ENCODE measurements around the gene ZNF559. TPM values are rescaled to one million over a fixed set of nuclear protein-coding genes. Genes with fewer than 3 reads are reported as not detected.
"Not testable (repeated sequence)": the region's sequence is repeated elsewhere in the genome, so short reads cannot be mapped to it uniquely, and the experiment has no call there.

ZNF559 gene
- polyA plus RNA-seq (2012; ENCODE audit: low read depth, missing spikeins), result 12.2 TPM

DNA sequence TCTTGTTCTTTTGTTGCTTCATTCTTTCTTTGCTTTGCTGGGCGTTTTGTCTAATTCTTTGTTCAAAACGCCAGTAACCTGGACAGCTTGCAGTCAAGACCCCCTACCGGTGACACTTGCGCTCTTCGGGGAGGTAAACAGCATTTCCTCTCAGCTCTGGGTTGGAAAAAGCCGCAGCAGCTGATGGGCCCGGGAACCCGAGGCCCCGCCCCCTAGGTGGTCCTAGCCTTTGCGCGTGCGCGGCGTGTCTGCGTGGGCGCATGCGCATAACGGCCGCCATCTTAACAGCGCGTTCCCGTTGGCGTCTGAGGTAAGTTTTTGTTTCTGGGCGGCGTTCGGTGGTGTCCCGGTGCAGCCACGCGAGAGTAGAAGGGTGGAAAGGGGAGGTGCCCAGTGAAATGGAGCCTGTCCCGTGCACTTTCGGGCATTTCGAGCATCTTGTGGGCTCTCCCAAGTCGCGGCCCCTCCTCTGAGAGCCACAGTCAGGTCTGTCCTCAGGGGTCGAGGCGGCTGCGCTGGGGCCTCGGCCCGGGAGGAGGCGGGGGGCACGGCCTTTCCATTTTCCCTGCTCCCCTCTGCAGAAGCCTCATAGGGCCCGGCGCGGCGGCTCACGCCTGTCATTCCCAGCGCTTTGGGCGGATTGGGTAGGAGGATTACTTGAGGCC lies at the start of gene ZNF559:
Gene ZNF559, plus strand, starts transcription at position 261 of the 665 bp plus-strand sequence. CDS start 14,371 bp downstream, outside the sequence.
- TF ChIP-seq TAF1 (IDR thresholded peaks at IDR 0.05; ENCODE audit: low read depth, low read length) (peak; percentile 66), POU2F2 (IDR thresholded peaks at IDR 0.05; ENCODE audit: low read depth, low read length) (no peak), PAX5 (IDR thresholded peaks at IDR 0.05; ENCODE audit: insufficient read depth, low read length, severe bottlenecking) (no peak), POLR2A (IDR thresholded peaks at IDR 0.05; ENCODE audit: low read depth, low read length) (peak; percentile 73), POLR2AphosphoS5 (IDR thresholded peaks at IDR 0.05; ENCODE audit: low read depth, low read length) (peak; percentile 62; the same call in 1 of the 2 replicates), SPI1 (IDR thresholded peaks at IDR 0.05; ENCODE audit: low read depth, low read length) (0 out of 2 replicates have a peak, but pooled peaks have one; percentile 5)
- DNase-seq (ENCODE audit: insufficient read length, low spot score) (peak; percentile 85), FAIRE-seq (peak; percentile 99)

DNA sequence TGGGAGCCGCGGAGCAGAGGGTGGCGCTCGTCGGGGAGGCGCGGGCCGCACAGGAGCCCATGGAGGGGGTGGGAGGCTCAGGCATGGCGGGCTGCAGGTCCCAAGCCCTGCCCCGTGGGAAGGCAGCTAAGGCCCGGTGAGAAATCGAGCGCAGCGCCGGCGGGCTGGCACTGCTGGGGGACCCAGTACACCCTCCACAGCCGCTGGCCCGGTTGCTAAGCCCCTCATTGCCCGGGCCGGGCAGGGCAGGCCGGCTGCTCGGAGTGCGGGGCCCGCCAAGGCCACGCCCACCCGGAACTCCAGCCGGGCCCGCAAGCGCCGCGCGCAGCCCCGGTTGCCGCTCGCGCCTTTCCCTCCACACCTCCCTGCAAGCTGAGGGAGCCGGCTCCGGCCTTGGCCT lies 40.5 kb upstream of the ZNF559 start:
- DNase-seq (ENCODE audit: insufficient read length, low spot score); FAIRE-seq: not testable (repeated sequence)

GRCh38 chr19:9289231-9289884 lies 34.6 kb upstream of the ZNF559 start:
- FAIRE-seq, result no peak
- TF ChIP-seq TAF1 (IDR thresholded peaks at IDR 0.05; ENCODE audit: low read depth, low read length) (no peak), POLR2A (IDR thresholded peaks at IDR 0.05; ENCODE audit: low read depth, low read length) (no peak), POU2F2 (IDR thresholded peaks at IDR 0.05; ENCODE audit: low read depth, low read length) (no peak), PAX5 (IDR thresholded peaks at IDR 0.05; ENCODE audit: insufficient read depth, low read length, severe bottlenecking) (no peak), POLR2AphosphoS5 (IDR thresholded peaks at IDR 0.05; ENCODE audit: low read depth, low read length) (no peak), SPI1 (IDR thresholded peaks at IDR 0.05; ENCODE audit: low read depth, low read length) (no peak)

GRCh38 chr19:9295411-9295849 lies 28.5 kb upstream of the ZNF559 start:
- FAIRE-seq (no peak), DNase-seq (ENCODE audit: insufficient read length, low spot score) (no peak)
- TF ChIP-seq SPI1 (IDR thresholded peaks at IDR 0.05; ENCODE audit: low read depth, low read length), result no peak
- no peak for TF ChIP-seq POLR2AphosphoS5 (IDR thresholded peaks at IDR 0.05; ENCODE audit: low read depth, low read length)

More at GRCh38 chr19:9289231-9289884, 34.6 kb upstream of the ZNF559 start:
- no peak for DNase-seq (ENCODE audit: insufficient read length, low spot score)

- no peak for FAIRE-seq
- no peak for DNase-seq (ENCODE audit: insufficient read length, low spot score)
- TF ChIP-seq SPI1 (IDR thresholded peaks at IDR 0.05; ENCODE audit: low read depth, low read length) (no peak), POLR2A (IDR thresholded peaks at IDR 0.05; ENCODE audit: low read depth, low read length) (no peak), TAF1 (IDR thresholded peaks at IDR 0.05; ENCODE audit: low read depth, low read length) (no peak), POLR2AphosphoS5 (IDR thresholded peaks at IDR 0.05; ENCODE audit: low read depth, low read length) (no peak)
These were observed 27.6 kb upstream of the ZNF559 start for GRCh38 chr19:9296336-9296735.

DNA sequence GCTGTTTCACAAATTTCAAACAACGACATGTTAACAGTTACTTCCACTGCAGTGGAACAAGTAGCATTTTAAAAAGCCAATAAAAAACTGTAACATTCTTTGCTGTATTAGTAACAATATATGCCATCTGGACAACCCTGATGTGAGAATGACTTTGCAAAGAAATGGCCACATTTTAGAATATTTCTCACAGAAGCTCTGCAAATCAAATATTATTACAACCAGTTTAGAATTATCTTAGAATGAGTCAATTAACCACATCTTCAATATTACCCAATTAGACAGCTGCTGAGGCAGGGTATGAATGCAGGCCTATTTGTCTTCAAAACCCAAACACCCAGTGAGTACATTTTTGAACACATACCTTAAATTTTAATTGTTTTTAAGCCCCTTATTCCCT lies 17.5 kb upstream of the ZNF559 start:
- no peak for FAIRE-seq
- TF ChIP-seq POU2F2 (IDR thresholded peaks at IDR 0.05; ENCODE audit: low read depth, low read length) (no peak), PAX5 (IDR thresholded peaks at IDR 0.05; ENCODE audit: insufficient read depth, low read length, severe bottlenecking) (no peak), POLR2AphosphoS5 (IDR thresholded peaks at IDR 0.05; ENCODE audit: low read depth, low read length) (no peak), POLR2A (IDR thresholded peaks at IDR 0.05; ENCODE audit: low read depth, low read length) (no peak), SPI1 (IDR thresholded peaks at IDR 0.05; ENCODE audit: low read depth, low read length) (no peak), TAF1 (IDR thresholded peaks at IDR 0.05; ENCODE audit: low read depth, low read length) (no peak)

GRCh38 chr19:9308091-9308770 lies 15.7 kb upstream of the ZNF559 start:
- no peak for DNase-seq (ENCODE audit: insufficient read length, low spot score)
- TF ChIP-seq TAF1 (IDR thresholded peaks at IDR 0.05; ENCODE audit: low read depth, low read length), result no peak
- TF ChIP-seq POLR2AphosphoS5 (IDR thresholded peaks at IDR 0.05; ENCODE audit: low read depth, low read length), result no peak
- no peak for TF ChIP-seq POU2F2 (IDR thresholded peaks at IDR 0.05; ENCODE audit: low read depth, low read length)
- TF ChIP-seq SPI1 (IDR thresholded peaks at IDR 0.05; ENCODE audit: low read depth, low read length), result no peak
- no peak for TF ChIP-seq PAX5 (IDR thresholded peaks at IDR 0.05; ENCODE audit: insufficient read depth, low read length, severe bottlenecking)
- no peak for TF ChIP-seq POLR2A (IDR thresholded peaks at IDR 0.05; ENCODE audit: low read depth, low read length)
- no peak for FAIRE-seq

More for the DNA sequence above, 17.5 kb upstream of the ZNF559 start:
- DNase-seq (ENCODE audit: insufficient read length, low spot score), result no peak

DNA sequence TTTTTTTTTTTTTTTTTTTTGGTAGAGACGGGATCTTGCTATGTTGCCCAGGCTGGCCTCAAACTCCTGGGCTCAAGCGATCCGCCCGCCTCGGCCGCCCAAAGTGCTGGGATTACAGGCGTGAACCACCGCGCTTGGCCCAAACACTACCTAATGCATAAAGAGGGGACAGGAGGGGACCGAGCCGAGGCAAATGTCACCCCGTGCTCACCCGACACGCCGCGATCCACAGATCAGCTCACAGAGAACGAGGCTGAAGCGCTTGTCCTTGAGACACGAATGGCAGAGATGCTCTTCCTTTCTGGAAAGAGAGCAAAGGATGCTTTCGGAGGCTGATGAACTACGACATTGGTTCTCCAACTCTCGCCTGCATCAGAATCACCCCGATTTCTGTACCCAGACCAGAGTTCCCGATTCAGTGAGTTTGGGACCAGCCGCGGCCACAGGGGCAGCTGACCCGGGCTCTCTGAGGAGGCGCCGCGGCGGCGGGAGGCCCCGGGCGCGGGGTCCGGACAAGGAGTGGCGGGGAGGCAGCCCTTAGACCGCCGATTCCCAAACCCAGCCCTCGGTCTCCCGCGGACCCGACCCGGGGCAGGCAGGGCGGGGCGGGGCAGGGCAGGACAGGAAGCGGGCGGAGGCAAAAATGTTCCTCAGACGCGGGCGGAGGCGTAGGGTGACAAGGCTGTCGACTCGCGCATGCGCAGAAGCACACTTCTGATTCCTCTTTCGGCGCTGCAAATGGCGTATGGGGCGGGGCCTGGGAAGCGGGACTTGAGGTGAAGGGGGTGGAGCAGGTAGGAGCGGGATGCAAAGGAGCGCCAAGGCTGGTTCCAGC lies 14.6 kb upstream of the ZNF559 start, which contains the start of gene ZNF699:
Gene ZNF699, minus strand, starts transcription at position 700 of the 835 bp plus-strand sequence. CDS start 4,719 bp downstream, outside the sequence.
- DNase-seq (ENCODE audit: insufficient read length, low spot score), result peak; percentile 91
- FAIRE-seq, result peak; percentile 99
- TF ChIP-seq POLR2A (IDR thresholded peaks at IDR 0.05; ENCODE audit: low read depth, low read length), result no peak
- peak; percentile 17; the same call in 1 of the 2 replicates for TF ChIP-seq SPI1 (IDR thresholded peaks at IDR 0.05; ENCODE audit: low read depth, low read length)

DNA sequence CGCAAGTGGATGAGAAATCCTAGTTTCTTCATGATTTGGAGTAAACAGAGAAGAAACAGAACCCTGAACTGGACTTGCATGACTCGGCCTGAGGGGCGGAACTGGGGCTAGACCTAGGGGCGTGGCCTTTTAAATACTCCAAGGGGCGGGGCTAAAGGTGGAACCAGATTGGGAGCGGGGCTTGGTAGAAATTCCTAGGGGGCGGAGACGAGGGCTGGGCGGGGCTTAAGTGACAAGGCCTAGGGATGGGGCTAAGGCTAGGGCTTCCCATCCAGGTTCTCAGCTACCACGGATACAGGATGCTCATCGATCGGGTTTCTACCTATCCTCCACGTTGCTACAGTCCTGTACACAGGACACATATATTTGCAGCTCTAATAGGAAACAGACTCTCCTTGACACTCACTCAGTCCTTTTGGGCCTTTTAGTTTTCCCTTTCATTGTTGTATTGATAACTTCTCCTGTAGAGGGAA lies 14.0 kb upstream of the ZNF559 start:
- DNase-seq (ENCODE audit: insufficient read length, low spot score) (no peak), FAIRE-seq (no peak)
- TF ChIP-seq POLR2AphosphoS5 (IDR thresholded peaks at IDR 0.05; ENCODE audit: low read depth, low read length), result no peak
- no peak for TF ChIP-seq PAX5 (IDR thresholded peaks at IDR 0.05; ENCODE audit: insufficient read depth, low read length, severe bottlenecking)
- no peak for TF ChIP-seq POLR2A (IDR thresholded peaks at IDR 0.05; ENCODE audit: low read depth, low read length)
- no peak for TF ChIP-seq POU2F2 (IDR thresholded peaks at IDR 0.05; ENCODE audit: low read depth, low read length)
- no peak for TF ChIP-seq SPI1 (IDR thresholded peaks at IDR 0.05; ENCODE audit: low read depth, low read length)
- TF ChIP-seq TAF1 (IDR thresholded peaks at IDR 0.05; ENCODE audit: low read depth, low read length), result no peak

All from GM12891 (cell line).